HG03342 (cell line): ENCODE results near the gene FST.

Source experiments
- ATAC-seq: cut with Tn5 transposase; IDR thresholded peaks from one replicate; pipeline ENCODE4 v1.9.1; 2021; ENCODE audit warnings: mild to moderate bottlenecking, moderate library complexity; ENCODE audit not compliant: unreplicated experiment

Gene FST

GRCh38 chr5:53473633-53474032 lies 6.8 kb upstream of the FST start:
- no peak for ATAC-seq

- no peak for ATAC-seq
These were observed 5.1 kb upstream of the FST start for GRCh38 chr5:53475320-53475719.

- ATAC-seq, result no peak
These were observed 4.4 kb upstream of the FST start for GRCh38 chr5:53476019-53476418.

GRCh38 chr5:53476531-53477480 lies 3.6 kb upstream of the FST start:
- ATAC-seq, result no peak

DNA sequence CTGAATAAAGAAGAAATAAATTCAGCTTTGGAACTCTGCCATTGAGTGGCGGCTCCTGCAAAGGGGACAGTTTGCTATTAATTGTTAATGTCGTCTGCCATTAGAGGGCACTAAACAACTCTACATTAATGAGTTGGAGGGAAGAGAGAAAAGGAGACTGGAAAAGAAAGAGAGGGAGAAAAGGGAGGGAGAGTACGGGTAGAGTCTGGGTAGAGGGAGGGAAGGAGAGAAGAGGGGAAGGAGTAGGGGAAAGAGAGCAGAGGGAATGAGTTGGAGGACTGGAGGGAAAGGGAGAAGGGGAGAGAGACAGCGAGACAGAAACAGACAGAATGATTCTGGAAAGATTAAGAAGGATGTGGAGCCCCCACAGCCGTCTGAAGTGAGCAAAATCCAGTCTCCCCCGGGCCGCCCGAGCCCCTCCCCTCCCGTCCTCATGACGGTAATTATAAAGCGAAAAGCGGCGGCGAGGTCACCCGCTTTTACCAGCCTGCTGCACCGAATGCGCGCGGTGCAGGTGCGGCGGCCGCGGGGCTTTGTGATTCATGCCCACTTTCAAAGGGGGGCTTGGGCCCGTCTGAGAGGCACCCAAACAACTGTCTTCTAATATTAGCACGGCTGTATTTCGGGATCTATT lies 1.9 kb upstream of the FST start:
- peak; percentile 35 for ATAC-seq

- ATAC-seq, result no peak
These were observed 1.3 kb upstream of the FST start for GRCh38 chr5:53479045-53479589.

DNA sequence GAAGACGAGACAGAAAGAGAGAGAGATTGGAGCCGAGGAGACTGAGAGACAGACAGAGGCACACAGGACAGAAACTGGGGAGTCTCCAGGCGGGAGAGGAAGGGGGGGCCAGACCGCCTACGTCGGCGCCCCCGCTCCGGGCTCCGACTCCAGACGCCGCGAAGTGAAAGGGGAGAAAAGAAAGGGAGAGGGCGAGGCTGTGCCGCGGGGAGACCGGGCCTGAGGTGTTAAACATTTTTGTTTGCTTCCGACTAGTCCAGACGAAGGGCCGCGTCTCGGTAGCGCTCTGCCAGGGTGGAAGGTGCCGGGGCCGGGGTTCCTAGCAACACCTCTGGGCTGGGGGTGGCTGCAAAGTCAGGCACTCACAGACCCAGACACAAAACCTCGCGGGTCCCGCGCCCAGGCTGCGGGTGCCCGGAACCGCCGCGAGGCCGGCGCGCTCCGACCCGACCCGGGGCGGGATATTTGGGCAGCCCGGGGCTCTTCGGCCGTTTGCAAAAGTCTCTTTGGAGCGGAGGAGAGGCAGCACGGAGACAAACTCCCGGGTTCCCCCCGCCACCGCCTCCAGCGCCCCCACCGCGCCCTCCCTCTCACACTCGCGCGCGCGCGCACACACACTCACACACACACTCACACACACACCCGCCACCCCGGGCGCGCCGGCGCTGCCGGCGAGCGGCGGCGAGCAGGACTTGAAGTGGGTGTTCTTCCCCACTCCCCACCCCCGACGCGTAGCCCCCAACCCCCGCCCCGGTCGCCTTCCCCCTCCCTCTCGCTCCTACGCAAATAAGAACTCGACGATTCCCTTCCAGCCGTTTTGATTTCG lies 626 bp upstream of the FST start:
- ATAC-seq, result no peak

DNA sequence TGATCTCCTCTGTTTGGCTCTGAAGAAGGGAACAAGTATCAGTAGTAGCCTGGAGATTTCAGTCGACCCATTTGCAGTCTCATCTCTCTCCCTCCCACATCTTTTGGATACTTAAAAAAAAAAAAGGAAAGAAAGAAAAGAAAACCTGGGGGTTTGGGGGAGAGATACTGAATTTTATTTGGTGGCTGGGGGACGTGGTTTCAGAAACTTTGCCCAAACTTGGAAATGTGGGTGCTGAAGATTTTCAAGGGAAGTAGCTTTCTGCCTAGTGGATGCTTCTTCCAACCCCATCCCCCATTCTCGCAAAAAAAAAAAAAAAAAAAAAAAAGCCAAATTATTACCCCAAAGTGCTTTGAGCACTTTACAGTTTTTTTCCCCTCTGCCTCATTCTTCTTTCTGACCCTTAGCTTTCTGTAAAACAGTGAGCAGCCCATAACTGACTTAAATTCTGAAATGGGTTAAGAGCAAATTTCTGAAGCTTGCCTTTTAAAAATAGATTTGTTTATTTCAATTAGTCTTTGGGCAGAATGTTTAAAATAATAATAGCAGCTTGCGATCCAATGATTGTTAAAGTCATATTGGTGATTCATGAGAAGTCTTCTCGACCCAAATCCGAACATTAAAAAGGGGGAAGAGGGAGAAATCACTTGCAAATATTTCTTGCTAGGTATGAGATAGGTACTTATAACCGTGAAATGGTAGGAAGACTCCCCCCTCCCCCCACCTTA lies 894 bp downstream of the FST start:
- no peak for ATAC-seq

DNA sequence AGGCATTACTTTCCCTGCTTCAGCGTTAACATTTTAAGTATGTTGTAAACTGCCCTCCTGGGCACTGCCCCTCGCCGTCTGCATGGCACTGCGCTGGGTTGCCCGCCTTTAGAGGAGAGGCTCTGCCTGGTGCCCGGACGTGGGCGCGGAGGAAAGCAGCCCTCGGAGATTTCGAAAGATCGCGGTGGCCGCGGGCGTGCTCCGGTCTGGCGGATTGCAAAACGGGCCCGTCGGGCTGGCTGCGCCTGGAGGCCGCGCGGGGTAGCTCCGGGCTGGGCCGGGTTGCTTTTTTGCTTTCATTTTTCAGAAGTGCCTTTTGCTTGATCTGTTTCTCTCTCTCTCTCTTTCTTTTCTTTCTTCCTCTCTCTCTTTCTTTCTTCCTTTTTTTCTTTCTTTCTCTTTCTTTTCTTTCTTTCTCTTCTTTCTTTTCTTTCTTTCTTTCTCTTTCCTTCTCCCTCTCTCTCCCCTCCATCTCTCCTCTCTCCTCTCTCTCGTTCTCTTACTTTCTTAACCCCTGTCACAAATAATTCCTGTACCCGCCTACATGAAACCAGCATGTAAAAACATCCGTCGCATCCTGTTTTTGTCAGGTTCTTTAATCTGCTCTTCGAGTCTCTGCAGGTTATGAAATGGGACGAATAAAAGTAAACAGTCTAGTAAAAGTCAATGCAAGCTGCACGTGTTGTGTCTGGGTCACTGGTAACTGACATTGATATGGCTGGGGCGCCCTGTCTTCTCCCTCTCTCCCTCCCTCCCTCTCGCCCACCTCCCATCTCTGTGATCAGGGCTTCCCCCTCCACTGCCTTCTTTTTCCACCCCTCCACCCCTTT lies 1.7 kb downstream of the FST start:
- ATAC-seq, result peak; percentile 74

GRCh38 chr5:53482717-53483638 lies 2.5 kb downstream of the FST start:
- no peak for ATAC-seq

GRCh38 chr5:53487436-53487835 lies 7.0 kb downstream of the FST start:
- no peak for ATAC-seq

GRCh38 chr5:53488195-53488722 lies 7.8 kb downstream of the FST start:
- no peak for ATAC-seq

DNA sequence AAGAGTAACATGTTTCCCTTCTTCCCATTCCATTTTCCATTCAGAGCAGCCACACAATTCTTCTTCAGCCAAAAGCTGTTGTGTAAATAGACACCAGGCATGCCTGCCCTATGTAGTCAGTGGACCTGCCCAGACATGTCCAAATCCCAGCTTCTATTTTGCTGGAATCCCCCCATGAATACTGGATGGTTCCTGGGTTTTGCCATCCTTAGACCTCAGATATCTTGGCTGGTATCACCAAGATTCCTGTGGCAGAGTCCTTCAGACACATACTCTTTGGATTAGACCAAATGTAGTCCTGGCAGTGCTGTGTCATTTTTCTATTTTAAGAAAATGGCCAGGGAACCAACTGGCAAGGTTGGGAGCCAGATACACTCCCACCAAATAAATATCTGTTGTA lies 10.3 kb downstream of the FST start:
- ATAC-seq, result no peak

- no peak for ATAC-seq
These were observed 20.6 kb downstream of the FST start for GRCh38 chr5:53501054-53501453.

DNA sequence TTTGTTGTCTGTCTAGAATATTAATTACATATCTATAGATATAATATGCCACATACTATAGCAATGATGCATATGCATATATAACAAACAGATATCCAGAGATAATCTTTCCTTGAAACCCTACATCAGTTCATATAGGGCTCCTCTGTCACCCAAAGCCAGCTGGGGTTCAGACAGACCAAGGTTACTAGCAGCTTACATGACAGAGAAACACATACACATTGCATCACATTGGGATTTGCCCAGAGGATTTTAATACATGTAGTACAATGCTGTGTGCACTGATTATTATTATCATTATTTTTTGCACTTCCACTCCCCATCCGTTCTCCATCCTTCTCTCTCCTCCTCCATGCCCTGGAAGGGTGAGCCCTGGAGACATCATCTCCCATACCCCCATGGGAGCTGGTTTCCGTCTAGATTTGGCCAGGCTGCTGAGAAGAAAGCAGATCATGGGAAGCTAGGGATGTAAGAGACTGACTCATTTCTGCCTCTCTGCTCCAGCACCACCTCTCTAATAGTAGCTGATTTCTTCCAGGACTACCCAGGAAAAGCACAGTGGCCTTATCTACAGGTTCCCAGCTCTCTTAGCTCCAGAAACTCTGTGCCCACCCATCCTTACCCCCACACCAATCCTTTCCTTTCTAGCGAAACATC lies 23.3 kb downstream of the FST start:
- no peak for ATAC-seq

GRCh38 chr5:53507013-53507412 lies 26.6 kb downstream of the FST start:
- ATAC-seq, result no peak

DNA sequence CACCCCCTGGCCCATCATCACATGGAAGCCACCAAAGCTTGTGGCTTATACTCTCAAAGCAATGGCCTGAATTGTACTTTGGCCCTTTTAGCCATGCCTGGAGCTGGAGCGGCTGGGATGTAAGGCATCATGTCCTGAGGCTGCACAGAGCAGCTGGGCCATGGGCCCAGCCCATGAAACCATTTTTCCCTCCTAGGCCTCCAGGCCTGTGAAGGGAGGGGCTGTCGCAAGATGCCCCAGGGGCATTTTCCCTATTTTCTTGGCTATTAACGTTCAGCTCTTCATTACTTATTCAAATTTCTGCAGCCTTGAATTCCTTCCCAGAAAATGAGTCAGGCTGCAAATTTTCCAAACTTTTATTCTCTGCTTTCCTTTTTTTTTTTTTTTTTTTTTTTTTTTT lies 27.7 kb downstream of the FST start:
- ATAC-seq, result no peak

- ATAC-seq, result no peak
These were observed 32.1 kb downstream of the FST start for GRCh38 chr5:53512539-53512938.
